SH-SY5Y (cell line): ENCODE results near the gene ZNF205.

Source experiments
- GATA2 ChIP-seq: IDR thresholded peaks from 2 replicates; pipeline ENCODE4 v1.6.1; 2011; ENCODE audit warnings: mild to moderate bottlenecking, low read depth, low read length
- GATA3 ChIP-seq: IDR thresholded peaks from 2 replicates; pipeline ENCODE4 v1.6.1; 2011; ENCODE audit warnings: low read depth, mild to moderate bottlenecking, low read length, moderate library complexity

DNA sequence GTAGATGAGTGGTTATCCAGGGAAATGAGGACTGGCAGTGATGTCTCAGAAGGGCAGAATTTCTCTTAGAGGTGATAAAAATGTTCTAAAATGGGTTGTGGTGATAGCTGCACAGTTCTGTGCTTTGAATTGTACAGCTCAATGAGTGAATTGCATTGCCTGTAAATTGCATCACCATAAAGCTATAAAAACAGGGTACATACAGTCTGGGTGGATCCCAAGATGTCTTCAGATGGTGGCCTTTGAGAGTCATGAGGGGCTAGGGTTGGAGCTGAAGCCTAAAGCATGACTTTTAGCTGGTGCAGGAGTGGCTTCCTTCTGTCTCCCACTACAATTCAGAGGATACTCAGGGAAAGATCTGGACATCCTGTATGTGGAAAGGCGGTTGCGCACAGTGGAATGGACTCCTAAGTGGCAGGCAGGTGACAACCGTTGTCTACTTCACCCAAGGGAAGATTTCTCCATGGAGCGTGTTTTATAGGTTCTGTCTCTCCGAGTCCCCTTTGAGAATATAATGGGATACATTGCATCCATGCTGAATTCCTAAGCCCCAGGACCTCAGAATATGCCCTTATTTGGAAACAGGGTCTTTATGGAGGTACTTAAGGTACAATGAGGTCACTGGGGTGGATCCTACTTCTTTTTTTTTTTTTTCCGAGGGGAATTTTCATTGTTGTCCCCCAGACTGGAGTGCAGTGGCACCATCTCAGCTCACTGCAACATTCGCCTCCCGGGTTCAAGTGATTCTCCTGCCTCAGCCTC is 48.6 kb upstream of the ZNF205 start:
- no peak for TF ChIP-seq GATA2
- TF ChIP-seq GATA3: no peak
